Adrenal gland (tissue), 5 donors: Measurements from ENCODE around the gene KSR2.

Source experiments
- CTCF ChIP-seq, 6 experiments: fragments of 450-650 bp in 4 of 6; fragments of 200-600 bp in 2 of 6; sonication (generic) in 1 of 6; IDR thresholded peaks; 1 replicate in 5 of 6; 2 replicates in 1 of 6; pipeline versions ENCODE4 v1.5.1 to v1.8.0; 2016 to 2021; ENCODE audit warnings: antibody characterized with exemption in 6 of 6, mild to moderate bottlenecking in 2 of 6, moderate library complexity in 1 of 6
- POLR2A ChIP-seq, 2 donors: fragments of 450-650 bp; IDR thresholded peaks; one replicate each; pipeline ENCODE4 v1.6.1; 2017; ENCODE audit warnings: antibody characterized with exemption in 2 of 2, mild to moderate bottlenecking in 2 of 2, moderate library complexity in 1 of 2
- donor health status: DM: no; HTN: no; CAD: no.

DNA sequence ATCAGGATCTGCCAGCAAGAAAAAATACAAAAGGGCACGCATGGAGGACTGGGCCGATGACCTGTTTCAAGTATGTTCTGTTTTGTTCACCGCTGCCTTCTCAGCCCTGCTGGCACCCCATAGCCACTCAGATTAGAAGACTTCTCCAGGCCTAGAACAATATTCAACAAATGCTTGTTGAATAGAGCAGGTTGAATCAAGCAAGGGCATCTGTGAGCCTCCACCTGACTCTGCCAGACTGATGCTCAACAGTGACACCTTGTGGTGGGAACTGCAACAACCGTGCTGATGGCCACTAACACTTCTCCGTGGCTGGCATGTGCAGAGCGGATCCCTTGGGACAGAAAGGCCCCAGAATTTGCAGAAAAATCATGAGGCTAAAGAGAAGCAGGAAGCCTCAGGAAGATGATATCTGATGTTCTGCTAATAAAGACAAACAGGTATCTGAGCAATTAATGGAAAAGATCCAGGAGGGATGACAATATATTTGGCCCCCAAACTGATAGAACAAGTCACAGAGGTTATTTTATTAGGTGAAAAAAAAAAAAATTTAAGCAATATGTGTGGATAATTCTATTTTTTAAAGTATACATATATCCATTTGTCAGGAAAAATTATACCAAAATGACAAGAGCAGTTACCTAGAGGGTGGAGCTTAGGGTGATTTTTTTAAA lies 114.3 kb downstream of the KSR2 start:
- peak; percentile 14 to 49 (median 30) for TF ChIP-seq CTCF (IDR thresholded peaks at IDR 0.05)
- no peak for TF ChIP-seq POLR2A (IDR thresholded peaks at IDR 0.05)
